RPMI7951 (cell line): Measurements from ENCODE around the gene STK10. TPM values are rescaled to one million over a fixed set of nuclear protein-coding genes. Genes with fewer than 3 reads are reported as not detected.

ENCODE experiments used
- DNase-seq: peaks from one replicate; pipeline ENCODE4 v3.0.0-alpha.2; 2012; ENCODE audit warnings: low read depth
- total RNA-seq: library from RNA; depleted of rRNA; stranded (reverse); fragments of >200 nt; shearing (Covaris generic); gene quantifications from 2 replicates; pipeline ENCODE4 v1.2.3, GENCODE V29; 2014

STK10 gene
- total RNA-seq, 1 experiment from 2014 or later: 20.1 TPM

DNA sequence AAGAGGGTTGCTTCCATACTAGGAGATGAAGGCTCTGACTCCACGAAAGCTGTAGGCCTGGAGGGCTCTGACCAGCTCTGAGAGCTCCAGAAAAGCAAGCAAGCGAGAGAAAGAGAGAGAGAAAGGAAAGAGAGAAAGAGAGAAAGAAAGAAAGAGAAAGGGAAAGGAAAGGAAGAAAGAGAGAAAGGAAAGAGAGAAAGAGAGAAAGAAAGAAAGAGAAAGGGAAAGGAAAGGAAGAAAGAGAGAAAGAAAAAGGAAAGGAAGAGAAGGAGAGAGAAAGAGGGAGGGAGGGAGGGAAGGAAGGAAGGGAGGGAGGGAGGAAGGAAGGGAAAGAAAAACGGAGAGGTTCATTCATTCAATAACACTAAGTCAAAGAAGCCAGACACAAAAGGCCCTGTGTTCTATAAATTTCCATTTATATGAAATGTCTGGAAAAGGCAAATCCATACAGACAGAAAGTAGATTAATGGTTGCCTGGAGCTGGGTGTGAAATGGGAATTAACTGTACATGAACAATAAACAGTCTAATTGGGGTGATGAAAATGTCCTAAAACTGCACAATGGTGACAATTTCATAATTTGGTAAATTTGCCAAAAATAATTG is 1.8 kb upstream of the STK10 start:
- DNase-seq: no peak

DNA sequence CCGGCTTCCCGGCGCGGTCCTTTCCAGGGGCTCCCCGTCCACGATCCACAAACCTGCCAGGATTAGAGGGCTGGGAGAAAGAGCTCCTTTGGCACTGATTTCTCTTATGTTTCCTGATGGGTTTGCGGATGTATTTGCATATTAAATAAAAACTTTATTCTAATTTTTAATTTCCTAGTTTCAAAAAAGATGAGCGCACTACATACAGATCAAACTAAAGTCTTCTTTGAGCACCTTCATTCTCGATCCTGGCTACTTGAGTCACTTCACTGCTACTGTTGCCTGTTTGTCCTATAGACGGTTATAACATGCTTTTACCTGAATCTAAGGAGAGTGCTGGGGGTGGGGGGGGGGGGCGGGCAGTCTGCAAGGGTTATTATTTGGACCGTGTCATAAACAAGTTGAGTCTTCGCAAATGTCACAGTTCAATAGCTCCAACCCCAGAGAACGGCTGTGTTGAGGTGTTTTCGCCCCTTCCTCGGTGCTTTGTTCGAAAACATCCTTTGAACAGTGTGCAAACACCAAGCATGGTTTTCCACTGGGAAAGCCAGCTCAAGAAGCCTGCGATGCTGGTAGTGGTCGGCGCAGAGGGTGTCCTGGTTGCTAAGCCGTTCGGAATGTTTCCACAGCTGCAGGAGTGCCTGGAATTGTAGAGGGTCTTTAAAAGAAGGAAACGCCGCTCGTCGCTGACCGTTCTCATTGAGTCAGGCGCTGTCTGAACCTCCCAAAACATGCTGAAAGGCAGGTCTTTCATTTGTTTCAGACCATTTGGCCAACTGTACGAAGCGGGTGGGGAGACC is 1.1 kb upstream of the STK10 start:
- peak; percentile 62 for DNase-seq

DNA sequence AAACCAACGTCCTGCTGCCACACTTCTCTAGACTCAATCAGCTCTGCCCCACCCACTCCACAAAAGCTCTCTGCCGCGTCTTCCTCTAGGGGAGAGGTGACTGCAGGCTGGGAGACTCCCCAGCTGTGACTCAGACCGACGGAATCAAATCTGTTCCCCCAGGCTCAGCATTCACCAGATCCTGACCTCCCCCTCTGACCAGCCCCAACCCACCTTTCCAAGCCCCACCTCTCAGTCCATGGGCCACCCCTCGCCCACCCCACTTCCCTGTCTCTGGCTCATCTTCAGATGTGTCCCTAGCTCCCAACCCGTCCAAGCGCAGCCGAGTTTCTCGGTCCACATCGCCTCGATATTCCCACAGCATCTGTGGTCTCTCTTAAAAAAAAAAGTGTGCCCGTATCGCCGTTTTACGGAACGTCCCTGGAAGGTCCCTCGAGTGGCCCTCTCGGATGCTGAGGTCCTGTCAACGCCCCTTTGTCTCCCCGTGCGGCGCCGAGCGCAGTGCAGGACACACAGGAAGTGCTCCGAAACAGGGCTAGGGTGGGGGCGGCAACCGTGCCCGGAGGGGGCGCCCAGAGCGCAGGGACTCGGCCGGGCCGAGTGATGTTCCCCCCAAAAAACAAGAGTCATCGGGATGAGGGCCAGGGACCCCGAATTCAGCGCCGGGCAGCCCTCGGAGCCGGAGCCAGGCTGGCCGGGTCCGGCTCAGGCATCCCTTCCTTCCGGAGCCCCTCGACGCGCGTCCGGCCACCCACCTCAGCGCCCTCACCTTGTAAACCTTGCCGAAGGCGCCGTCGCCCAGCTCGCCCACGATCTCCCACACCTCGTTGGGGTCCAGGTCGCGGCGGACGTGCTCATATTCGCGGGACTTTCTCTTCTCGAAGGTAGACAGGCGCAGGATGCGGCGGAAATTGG is 649 bp downstream of the STK10 start:
- DNase-seq: peak; percentile 92

DNA sequence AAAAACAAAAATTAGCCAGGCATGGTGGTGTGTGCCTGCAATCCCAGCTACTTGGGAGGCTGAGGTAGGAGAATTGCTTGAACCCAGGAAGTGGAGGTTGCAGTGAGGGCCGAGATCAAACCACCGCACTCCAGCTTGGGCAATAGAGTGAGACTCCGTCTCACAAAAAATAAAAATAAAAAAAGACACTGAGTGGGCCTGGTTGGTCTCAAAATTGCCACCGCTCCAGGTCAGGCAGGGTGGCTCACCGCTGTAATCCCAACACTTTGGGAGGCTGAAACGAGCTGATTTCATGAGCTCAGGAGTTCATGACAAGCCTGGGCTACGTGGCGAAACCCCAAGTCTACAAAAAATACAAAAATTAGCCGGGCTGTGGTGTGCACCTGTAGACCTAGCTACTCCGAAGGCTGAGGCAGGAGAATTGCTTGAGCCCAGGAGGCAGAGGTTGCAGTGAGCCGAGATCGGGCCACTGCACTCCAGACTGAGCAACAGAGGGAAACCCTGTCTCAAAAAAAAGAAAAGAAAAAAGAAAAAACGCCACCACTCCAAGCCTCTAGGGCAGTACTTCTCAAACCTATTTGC is 1.8 kb downstream of the STK10 start:
- DNase-seq: no peak

DNA sequence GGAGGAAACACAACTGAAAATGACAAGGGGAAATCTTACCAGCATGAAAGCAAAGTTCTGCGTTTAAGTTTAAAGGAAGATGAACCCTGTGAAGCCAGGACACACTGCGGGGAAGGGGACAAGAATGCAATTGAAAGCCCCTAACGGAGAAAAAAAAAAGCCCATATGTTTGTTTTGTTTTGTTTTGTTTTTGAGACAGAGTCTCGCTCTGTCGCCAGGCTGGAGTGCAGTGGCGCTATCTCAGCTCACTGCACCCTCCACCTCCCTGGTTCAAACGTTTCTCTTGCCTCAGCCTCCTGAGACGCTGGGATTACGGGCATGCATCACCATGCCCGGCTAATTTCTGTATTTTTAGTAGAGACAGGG is 2.9 kb downstream of the STK10 start:
- no peak for DNase-seq

DNA sequence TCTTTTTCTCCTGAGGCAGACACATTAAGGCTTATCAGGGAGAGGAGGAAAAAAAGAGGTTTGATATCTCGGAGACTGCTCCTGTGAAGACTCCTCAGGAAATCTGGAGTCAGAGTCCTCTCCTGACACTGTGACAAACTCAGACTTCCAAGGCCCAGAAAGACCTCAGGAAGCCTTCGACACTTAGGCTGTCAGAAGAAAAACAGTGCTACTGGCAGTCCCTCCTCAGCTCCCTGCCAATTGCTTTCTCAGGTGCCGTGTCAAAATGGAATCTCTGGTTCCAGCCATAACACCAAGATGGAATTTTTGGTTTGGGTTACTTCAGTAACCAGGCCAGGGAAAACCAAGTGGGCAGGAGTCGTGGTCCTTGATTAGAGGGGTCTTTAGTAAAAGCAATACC is 4.1 kb downstream of the STK10 start:
- DNase-seq: no peak

DNA sequence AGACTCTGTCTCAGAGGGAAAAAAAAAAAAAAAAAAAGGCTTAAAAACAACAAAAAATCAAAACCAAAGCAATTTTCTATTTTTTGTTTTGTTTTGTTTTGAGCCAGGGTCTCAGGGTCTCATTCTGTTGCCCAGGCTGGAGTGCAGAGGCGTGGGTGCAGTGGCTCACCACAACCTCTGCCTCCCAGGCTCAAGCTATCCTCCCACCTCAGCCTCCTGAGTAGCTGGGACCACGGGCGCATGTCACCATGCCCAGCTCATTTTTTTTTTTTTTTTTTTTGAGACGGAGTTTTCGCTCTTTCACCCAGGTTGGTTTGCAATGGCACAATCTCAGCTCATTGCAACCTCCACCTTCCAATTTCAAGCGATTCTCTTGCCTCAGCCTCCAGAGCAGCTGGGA is 5.7 kb downstream of the STK10 start:
- no peak for DNase-seq

DNA sequence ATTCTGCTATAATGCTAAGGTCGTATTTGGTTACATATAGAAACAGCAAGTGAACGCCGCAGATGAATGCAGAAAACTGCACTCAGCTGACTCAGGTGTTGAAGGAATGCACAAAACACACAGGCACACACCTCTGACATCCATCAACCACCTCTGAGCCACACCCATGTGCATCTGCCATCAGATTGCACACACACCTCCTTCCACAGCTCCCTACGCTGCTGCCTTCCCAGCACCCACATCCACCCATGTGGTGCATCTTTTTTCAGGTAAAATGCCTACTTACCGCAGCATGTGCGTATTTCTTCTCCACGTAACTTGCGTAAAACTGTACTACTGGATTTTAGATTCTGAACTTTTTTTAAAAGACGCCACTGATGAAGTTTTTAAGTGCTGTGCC is 7.1 kb downstream of the STK10 start:
- no peak for DNase-seq

DNA sequence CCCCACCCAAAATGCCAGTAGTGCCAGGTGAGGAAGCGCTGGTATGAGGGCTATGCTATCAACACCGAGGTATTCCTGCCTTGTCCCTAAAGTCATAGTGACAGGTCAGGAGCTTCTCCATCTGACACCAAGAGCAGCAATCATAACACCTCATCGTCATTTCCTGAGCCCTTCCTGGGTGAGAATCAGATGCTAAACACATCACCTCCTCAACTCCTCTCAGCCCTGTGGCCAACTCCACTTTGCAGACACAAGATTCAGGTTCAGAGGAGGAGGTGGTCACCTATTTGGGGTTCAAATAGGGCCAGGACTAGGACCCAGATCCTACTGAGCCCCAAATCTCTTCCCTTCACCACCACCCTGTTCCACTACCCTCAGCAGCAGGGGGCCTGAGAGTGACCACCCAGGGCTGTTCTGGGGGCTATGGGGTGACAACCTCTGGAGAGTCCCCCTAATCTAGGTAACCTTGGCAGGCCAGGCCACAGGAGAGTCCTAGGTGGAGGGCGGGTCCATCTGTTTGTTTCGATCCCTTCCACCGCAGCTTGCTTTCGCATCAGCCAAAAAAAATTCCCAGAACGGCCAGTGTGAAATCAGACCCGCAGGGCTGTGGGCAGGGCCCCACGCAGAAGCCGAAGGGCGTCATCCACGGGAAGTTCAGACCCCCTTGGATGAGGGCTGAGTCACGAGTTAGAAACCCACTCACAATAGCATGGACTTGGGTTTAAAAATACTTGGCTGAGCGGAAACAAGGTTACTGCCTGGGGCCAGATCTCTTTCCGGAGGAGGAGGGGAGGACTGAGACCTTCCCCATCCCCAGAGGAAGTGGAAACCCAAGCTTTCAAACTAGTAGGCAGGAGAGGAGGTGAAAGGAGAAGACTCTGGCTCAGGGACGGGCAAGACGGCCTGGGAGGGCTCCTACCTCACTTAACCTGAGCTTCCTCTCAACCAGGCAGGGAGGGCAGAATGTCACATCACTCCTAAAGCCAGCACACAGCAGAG is 8.7 kb downstream of the STK10 start:
- DNase-seq: peak; percentile 94

DNA sequence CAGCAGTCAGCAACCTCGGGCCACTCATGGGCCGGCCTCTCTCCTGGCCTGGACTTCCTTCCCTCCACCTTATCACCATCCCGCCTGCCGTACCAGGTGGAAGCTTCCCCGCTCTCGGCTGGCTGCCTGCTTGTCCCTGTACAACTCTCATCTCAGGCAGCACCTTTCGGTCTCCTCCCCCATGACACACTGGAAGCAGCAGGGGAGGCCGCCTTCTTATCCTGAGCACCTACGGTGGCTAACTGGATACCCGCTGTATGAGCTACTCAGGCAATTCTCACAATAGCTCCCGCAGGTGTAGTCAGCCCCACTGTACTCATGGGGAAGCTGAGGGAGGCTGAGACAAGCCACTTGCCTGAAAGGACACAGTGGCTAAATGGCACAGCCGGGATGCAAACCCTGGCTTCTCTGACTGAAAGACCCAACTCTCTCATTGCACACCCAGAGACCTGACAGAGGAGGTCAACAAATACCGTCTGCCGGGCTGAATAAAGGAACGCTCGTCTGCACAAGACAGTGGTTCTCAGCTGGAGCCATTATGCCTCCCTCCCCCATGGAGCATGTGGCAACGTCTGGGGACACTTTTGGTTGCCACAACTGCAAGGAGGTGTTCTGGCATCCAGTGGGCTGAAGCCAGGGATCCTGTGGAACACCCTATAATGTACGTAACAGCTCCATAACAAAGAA is 9.6 kb downstream of the STK10 start:
- DNase-seq: no peak

DNA sequence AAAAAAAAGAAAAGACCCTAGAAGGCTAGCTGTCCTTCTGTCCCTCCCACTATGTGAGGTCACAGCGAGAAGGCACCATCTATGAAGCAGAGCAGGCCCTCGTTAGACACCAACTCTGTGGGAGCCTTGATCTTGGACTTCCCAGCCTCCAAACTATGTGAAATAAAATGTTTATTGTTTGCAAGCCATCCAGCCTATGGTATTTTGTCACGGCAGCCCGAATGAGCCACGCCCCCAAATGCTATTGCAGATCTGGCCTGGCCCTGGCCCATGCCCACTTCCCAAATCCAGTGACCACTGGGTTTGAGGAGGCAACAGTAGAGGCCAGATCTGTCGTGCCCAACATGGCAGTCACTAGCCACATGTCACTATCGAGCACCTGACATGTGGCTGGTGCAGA is 10.8 kb downstream of the STK10 start:
- DNase-seq: no peak

DNA sequence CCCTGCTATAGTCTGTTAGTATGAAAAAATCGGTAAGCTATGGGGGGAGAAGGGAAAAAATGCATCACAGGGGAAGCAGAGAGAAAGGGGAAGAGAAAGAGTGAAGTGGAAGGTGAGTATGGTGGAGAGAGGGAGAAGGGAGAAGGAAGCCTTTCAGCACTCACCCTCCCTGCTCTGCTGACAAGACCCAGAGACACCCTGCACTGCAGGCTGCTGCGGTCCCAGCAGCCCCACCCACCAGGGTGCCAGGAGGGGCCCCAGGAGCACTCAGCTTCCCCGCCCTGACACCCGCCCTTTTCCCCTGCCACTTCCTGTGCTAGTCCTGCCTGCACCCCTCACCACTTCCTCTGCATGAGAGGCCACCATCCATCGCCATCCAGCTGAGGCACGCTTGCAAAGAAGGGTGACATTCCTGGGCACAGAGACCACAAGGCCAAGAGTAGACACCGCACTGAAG is 12.7 kb downstream of the STK10 start:
- peak; percentile 68 for DNase-seq

DNA sequence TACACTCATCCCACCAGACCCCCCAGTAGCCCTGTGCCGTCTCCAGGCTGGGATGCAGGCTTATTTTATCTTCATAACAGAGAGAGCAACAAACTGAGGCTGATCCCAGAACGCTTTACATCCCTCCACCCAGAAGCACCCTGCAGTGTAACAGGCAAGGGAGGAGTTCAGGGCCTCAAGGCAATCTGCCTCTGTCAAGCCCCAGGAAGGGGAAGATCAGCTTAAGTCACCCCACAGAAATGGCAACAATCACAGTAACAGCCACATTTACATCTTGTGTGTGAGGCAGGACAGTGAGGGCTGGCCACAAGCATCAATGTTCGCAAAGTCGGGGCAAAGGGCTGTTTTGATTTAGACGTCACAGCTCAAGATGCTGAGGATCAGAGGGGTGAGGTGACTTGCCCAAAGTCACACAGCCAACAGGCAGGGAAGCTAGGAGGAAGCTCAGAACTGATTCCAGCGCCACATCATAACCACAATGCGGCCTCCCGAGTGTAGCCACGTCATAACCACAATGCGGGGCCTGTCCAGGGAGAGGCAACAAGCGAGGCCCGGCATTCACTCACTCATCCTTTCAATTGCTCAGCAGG is 14.4 kb downstream of the STK10 start:
- DNase-seq: peak; percentile 93

DNA sequence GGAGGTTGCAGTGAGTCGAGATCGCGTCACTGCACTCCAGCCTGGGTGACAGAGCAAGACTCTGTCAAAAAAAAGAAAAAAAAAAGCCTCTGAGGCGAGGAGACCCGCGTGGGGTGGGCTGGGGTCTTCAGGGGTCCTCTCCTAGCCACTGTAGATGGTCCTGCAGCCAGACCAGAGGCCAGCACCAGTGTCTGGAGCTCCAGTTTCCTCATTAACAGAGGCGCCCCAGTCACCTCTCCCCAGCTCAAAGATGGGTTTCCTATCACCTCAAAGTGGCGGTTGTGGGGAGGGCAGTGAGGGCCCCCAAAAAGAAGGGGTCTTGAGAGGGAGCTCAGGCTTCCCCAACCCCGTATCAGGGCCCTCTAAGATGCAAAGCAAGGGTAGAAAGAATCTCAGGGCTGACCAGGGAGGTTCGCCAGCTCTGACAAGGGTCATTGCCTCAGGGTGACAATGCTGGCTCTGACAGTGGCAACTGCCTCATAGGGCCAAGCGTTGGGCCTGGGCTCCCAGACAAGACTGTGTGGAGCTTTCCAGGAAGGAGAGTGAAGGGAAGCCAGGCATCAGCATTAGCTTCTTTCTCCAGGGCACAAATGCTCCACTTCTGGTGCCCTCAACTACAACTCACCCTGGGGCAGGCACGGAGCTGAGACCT is 15.0 kb downstream of the STK10 start:
- peak; percentile 82 for DNase-seq

DNA sequence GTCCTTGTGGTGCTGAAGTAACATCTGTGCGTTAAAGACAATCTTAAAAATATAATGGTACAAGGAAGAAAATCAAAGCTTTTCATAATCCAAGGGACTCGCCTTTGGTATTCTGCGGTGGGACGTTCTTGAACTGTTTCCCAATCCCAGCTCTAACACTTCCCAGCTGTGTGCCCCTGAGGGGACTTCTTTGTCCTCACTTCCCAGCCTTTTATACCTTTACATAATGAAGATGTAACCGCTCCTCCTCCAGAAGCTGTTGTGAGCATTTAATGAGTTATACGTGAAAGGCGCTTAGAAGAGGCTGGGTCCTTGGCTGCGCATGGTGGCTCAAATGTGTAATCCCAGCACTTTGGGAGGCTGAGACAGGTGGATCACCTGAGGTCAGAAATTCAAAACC is 16.9 kb downstream of the STK10 start:
- DNase-seq: peak; percentile 50

DNA sequence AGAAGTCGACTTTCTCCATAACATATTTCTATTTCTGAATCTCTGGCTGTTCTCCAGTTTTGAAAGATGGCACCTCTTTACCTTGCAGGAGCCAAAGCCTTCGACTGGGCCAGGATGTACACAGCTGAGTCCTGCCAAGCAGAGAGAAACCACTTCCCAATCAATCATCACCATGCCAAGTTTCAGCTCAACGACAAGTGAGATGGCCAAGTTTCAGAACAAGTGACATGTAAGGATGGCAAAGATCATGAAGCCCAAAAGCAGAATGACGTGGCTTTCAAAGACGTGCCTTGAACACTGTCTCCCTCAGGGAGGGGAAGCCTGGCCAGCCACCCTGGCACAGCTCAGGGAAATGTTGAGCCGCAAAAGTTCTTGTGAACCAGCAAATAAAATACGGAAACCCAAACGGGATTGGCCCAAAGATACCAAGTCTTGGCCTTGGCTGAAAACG is 17.7 kb downstream of the STK10 start:
- peak; percentile 71 for DNase-seq

DNA sequence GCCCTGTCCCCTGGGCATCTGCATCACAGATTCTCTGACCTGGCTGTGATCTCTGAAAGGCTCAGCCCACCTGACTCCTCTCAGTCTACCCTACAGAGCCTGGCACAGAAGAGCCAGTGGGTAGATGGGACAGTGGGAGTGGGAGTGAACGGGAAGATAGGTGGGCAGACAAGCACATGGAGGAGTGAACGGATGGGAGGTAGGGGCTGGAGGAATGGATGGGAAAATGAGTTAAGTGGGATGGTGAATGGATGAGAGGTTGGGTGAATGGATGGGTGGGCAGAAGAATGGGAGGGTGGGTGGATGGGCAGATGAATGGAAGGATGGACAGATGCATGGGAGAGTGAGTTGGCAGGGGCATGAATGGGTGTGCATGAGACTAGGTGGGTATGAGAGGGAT is 18.8 kb downstream of the STK10 start:
- no peak for DNase-seq

DNA sequence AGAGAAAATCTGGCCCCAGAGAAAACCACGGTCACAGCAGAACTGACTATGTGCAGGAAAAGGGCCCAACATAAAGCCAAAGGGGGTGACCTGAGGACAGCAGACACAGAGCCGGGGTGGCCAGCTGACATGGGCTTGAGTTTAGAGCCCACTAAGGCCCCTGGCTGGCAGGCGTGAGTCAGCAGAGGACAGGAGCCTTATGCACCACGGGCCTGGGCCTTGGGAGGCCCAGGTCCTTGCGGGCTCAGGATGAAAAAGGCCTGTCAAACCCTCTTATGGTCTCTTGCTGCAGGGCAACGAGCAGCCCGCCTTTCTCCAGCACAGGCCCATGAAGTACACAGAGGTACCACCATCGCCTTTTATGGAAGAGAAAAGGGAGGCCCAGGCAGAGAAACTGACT is 19.7 kb downstream of the STK10 start:
- DNase-seq: peak; percentile 70

DNA sequence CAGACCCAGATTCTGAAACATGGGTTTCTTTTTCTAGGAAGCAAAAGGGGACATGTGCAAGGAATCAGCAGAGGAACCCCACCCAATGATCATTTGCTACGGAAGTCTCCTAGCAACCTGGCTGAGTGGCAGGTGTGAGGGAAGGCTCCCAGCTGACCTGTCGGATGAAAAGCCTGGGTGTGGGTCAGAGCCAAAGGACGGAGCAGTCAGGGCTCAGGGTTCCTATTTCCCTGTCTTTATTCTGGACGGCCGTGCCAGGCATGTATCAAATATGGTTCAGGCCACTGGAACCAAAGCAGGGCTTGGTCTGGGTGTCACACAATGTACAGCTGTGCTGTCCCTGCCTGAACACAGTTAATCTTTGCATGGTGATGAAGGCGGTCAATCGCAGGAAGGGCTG is 20.1 kb downstream of the STK10 start:
- no peak for DNase-seq
